KBM-7 (cell line): ENCODE measurements around the gene WBP1.

Source experiments
- DNase-seq: peaks from one replicate; pipeline ENCODE4 v3.0.0-alpha.2; 2015
- in situ Hi-C: fragments of 300-500 bp; cut with MboI; formaldehyde crosslinking; loops from 2 replicates; pipeline ENCODE4 v1.14.3; 2020; ENCODE audit warnings: low sequenced_read_pairs, low pct_unique_long_range_greater_than_20kb, mixed read lengths

WBP1 gene

DNA sequence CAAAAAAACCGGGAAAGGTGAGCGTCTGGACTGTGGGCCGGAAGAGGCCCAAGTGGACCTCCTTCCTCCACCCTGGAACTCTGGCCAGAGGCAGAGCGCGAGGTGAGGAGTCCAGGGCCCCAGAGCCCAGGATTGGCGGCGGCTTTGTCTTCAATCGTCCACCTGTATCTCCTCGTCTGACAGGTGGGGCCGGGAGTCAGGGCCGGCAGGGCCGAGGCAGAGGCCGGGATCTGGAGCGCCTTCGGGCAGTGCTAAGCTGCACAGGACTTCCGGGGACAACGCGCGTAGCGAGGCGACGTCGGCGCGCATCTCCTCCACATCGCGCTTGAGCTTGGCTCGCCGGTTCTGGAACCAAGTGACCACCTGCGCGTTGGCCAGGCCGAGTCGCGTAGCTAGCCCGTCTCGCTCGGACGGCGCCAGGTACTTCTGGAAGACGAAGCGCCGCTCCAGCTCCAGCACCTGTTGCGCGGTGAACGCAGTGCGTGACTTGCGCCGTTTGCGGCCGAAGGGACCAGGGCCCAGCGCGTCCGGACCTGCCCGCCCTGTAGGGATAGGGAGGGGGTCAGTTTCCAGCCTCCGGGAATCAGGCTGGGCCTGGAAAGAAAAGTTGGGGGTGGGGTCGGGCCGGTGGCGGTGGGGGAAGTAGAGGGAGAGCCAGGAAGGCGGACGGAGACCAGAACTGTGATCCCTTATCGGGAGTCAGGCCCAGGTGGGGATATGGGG, 39.7 kb downstream of the WBP1 start:
- in situ Hi-C loops = no loop called here

DNA sequence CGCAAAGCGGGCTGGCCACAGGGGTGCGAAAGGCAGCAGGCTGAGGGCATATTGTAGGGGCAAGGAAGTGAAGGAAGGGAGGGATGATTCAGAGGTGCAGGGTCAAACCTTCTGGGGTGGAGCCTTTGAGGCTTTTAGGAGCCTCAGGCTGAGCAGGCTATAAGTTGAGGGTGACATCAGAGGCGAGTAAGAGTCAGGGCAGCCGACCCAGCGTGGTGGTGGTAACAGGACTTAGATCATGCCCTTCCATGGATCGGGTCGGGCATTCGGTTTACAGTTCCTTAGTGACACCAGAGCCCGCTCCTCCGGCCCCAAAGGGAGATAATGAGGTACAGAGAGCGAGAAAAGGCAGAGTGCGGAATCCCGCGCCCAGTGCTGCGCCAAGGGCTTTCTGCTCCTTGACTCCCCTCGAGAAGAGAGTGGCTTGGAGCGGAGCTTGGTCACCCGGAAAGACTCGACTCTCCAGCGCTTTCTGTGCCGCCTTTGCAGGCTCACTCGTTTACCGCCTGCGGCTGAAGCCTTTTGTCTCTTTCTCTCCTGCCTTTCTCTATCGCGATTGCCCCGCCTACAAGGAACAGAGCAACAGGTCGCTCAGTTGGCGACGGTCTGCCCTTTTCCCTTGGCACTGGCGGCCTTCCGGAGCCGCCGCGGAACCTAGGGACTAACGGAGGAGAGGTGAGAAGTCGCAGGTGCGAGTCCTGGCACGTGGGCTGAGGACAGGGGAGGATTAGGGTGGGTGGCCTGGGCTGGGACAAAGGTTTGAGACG, 40.4 kb downstream of the WBP1 start:
- DNase-seq = no peak
- in situ Hi-C loops = no loop called here

More for the DNA sequence above, 39.7 kb downstream of the WBP1 start:
- DNase-seq = no peak

DNA sequence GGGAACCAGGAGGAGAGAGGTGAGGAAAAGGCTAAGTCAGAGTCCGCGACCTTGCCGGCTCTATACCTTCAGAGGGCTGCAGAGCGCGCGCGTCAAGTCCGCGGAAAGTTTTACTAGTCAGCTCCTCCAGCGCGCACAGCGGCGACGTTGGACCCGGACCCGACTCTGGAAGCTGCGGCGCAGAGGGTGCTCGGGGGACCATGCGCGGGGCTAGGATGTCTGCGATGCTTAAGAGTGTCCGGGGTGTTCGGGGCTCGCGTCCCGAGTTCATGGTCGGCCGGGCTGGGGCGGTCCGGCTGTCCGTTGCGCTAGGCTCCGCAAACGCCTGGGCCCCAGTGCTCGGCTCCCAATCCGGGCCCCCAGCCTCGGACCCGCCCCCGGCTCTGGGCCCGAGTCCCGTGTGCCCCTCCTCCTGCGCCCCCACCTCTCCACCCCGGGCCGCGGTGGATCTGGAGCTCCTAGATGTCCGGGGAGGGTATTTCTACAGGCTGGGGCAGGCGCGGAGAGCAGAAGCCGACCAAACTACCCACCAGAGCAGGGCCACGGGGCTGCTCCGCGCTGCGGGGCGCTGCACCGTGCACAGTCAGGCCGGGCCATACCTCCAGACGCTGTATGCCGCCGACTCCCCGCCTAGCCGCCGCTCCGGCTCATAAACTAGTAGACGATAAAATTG, 41.2 kb downstream of the WBP1 start, which contains the start of gene LBX2:
Gene LBX2 (minus strand): TSS at position 337 of the 673 bp plus-strand sequence. CDS start 66 bp downstream, at position 271.
- DNase-seq = no peak
- in situ Hi-C loops = no loop called here

DNA sequence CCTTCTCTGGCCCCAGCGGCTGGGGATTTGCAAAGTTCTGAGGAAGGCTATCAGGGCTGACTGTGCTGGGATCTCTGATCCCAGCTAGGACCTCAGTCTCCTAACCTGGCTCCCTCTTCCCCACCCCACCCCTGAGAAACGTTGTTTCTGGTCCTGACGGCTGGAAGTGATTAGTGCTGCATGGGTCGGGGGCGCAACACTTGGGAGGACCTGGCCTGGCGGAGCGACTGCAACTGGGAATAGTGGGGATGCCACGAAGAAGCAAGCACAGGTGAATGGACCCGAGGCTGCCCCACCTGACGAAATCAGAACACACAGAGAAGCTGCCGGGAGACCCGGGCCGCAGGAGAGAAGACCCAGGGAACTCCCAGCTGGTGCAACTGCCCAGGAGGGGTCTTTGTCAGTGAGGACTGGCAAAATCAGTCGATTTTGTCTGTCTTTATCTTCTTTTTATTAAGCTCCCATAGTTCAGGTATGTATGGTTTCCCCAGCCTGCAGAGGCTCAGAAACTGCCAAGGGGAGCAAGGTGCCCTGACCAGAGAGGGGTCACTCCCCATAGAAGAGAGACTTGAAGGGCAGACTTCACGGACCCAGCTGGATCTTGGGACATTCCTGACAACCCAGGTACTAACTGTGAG, 41.8 kb downstream of the WBP1 start:
- in situ Hi-C loops = no loop called here
- no peak for DNase-seq

DNA sequence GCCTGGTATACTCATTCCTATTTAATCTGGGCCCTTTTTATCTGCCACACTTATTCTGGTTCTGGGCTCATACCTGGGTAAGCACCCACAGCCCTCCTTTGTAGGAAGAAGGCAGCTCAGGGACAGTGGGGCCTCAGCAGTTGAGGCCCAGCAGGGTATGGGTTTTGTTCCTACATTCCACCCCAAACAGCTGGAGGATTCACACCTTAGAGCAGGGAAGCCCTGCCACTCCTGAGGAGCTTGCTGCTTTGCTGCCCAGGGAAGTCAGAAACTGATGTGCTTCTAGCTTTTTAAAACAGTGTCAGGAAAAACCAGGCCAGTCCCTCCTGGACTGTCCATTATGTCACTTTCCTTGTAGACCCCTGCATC, 42.3 kb downstream of the WBP1 start:
- no peak for DNase-seq
- in situ Hi-C loops = no loop called here

DNA sequence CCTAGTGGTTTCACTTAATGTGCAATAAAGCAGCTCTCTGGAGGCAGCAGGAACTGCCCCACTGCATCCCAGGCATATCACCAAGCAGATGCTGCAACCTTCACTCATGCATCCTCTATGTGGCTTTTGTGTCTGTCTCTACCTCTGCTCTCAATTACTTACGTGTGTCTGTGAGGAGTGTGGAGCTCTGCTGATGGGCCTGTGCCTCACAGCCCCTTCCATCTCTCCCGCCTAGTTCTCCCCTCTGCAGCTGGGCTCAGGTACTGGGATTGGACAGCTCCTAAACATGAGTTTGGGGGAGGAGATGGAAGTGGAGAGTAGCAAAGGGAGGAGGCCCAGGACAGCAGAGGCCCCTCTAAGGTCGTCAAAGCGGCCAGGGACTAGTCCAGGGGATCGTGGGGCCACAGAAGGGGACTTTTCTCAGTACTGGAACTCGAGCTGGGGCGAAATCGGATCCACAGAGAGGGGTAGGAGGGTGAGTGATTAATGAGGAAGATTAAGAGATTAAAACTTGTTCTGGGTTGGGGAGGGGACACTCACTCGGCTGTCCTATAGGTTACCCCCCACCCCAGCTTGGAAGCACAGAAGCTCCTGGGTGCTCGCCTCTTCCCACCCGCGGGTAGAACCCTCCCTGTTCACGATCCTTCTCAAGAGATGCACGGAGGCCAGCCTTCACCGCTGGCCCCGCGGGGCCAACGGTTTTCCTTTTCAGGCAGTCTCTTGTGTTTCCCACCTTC, 43.3 kb downstream of the WBP1 start:
- in situ Hi-C loops = no loop called here
- DNase-seq = no peak

DNA sequence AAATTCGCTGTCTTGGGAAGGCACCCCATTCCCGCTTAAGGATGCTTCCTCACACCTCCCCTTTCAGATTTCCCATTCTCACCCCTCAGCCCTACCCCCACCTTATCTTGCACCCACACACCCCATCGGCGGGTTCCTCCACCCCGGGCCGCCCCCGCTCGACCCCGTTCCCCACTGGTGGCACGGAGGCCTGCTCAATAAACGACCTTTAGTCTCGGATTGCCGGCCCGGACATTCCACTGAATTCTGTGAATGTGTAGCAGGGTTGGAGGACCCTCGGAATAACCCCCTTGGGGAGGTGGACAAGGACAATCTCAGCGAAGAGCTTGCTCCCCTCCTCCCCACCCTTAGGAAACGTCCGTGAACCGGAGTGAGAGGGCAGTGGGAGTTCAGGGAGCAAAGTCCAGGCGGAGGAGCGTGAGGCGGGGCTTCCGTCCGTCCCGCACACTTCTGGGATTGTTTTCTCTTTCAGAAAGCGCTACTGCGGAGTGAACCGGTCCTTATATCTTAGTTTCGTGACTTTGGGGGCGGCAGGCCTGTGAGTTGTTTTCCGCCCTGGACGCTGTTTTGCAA, 44.0 kb downstream of the WBP1 start:
- in situ Hi-C loops = no loop called here
- no peak for DNase-seq

DNA sequence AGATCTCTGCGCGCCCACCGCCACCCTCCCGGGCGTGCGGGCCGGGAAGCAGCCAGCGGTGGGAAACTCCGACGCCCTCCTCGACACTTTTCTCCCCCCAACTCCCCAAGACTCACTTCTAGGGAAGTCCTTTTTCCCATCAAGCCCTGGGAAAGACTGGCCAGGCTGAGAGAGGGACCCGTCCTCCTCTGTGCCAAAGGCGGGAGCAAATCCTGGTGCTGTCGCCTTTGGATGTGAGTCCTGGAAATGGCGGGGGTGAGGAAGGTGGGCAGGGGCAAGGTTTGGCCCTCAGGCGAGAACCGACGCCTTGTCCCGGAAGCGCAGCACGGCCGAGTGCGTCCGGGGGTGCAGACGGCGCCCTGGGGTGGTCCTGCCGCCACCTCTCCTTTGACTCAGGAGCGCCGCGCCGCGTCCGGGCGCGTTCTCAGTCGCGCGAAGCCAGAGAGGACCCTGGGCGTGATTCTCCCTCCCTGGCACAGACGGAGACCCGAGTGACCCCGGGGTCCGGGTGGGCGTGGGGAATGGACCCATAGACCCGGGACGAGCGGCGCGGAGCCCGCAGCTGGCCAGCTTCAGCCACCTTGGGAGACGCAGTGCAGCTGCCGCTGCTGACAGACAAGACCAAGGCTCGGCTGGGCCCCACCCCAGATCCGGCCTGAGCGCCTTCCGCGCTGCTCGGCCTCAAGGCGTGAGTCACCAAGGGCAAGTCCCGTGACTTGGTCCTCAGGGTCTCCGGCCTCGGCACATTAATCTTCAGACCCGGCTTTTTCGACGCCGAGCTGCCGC, 44.7 kb downstream of the WBP1 start:
- in situ Hi-C loops = no loop called here
- DNase-seq = no peak

DNA sequence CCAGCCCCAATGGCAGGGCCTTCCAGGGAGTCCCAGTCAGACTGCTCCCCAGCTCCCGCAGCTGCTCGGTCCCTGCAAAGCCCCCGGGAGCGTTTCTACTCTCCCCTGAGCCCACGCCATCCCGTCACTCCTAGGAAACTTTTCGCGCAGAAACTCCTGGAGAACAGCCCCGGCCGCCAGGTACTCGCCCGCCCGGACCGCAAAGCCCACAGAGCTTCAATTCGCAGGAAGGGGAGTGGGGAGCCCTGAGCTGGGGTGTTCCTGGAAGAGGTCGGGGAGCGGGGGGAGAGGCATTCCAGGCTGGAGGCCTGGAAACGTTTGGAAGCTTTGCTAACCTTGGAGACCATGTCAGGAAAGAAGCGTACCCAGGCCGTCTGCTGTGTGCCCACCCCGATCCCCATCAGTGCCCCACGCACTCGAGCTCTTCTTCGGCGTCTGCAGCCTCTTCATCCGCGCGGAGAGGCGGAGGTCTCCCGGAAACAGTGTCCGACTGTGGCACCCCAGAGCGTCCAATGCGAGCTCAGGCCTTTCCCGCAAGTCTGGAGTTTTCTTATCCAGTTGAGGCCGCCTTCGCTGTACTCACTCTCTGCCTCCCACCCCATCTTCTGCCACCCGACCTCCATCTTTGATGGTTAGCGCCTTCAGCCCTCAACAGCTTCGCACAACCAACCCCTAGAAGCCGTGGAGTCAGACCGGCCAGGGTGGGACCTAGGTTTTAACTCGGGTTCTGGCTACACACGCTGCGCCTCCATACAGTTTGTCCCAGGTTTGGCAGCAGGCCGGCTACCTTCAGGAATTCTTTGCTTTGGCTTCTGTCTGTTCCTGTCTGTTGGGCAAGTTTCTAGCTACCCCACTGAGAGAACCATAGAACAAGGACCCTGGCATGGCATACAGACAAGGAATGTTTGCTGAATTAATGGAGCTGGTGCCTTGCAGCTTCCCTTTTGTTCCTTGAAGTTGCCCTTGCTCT, 45.6 kb downstream of the WBP1 start:
- DNase-seq = no peak
- in situ Hi-C loops = no loop called here

DNA sequence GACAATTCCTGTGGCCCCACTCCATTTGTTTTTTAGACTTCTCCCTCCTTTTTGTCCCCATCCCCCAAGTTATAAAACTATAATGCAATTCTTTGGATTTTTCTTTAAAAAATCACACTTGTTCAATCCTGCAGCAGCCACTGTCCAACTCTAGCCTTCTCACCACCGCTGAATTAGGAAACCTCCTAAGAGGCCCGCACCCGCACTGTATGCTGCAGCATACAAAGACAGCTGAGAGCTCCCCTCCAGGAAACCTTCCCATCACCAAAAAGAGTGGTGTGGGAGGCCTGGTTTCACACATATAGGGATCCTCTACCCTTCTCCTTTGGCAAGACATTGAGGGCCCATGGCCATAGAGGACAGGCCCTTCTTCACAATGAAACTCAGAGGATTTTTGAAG, 46.4 kb downstream of the WBP1 start:
- DNase-seq = no peak
- in situ Hi-C loops = no loop called here

DNA sequence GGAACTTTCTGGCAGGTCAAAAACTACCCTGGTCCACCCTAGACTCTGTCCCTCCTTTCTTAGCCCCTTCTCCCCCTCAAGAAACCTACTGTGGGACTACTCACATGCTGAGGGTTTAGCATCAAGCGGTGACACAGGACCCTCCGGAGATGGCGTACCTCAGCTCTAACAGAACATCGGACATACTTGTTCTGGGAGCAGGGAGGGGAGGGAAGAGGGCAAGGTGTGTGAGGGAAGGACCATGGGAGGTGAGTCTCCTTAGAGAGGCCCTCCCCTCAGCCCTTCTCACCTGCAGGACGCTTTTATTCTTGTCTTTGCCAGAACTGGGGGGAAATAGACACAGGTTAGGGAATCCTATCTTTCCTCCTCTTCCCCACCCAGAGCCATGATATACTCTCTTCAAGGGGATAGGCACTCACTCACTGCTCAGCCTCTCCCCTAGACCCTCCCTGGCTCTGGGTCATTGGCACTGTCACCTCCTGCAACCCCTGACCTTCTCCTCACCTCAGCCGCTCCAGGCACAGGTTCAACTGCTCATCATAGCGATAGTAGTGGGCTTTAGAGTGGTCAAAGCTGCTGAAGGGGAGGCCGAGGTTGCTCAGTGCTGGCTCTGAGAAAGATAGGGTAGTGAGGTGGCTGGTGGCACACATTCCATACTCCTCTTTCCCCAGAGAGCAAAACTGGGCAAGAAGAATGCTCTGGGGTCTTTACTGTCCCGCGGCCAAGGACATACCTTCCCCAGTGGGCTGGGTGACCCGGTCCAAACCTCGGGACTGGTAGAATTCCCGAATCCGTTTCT, 47.4 kb downstream of the WBP1 start:
- DNase-seq = no peak
- in situ Hi-C loops = no loop called here

DNA sequence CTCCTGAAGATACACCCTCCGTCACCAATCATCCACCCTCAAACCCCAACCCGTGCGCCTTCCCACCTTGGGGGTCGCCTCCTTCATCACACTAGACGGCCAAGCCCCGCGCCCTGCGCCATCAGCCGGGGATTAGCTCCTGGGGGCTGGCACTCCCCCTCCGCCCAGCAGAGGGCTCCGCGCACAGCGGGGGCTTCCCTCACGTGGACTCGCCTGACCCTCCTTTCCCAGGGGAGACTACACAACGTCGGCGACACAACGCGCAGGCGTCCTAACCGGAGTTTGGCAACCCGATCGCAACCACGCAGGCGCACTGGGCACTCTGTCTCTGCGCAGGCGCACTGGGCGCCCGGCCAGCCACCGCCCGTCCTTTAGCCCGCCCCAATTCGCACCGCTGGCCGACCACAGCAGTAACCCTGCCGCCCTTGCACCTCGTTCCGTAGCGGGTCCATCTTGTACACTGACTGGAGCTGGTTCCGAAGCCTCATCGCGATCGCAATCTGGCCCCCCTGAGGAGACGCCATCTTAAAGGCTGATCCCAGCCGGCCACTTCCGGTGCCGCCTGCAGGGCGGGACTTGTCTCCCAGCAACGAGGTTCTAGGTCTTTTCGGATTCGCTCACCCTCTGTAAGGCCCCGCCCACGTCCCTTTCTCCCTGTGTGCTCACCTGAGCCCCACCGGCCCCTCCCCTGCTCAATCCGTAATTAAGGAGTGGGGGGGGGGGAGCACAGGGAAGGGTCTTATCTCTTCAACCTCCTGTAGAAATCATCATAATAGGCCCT, 49.1 kb downstream of the WBP1 start, which contains the start of gene PCGF1:
Gene PCGF1 (minus strand): TSS at position 551 of the 781 bp plus-strand sequence. CDS start 27 bp downstream, at position 524.
- DNase-seq = peak; percentile 97
- in situ Hi-C loops = no loop called here

DNA sequence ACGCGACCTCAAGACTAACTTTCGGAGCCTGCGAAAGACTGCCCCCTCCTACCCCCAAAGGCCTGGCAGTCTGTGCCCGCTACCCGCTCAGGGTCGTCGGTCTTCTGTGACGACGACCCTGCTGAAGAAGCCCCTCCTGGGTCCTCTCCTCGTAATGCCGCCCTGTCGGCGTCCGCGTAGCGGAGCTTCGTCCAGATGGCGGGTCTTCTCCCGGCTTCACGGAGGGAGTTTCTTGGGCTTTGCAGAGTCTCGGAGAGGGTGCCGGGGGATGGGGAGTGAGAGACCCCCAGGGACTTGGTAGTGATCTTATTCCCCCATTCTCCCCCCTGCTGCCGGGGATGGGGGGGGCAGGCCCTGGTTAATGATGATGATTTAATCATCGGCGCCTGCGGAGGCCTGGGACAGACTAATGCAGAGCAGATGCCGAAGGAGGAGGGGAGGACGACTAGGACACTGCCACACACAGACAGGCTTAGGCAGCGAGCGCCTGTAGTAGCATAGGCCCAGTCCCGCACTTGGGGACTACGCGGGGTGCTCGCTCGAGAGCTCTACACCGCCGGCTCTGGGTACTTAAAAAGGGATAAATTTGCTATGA, 49.8 kb downstream of the WBP1 start:
- in situ Hi-C loops = no loop called here
- DNase-seq = no peak

DNA sequence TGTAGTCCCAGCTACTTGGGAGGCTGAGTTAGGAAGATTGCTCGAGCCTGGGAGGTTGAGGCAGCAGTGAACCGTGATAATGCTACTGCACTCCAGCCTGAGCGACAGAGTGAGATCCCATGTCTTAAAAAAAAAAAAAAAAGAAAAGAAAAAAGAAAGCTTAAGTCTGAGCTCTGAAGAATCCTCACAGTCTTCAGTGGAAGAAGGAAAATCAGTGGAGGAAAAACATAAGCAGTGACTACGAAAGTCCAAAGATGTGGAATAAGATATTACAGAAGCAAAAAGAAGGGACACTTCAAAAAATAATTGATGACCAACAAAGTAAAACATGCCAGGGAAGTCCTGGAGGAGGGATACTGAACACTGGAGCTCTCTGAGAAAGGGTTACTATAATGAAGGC, 52.0 kb downstream of the WBP1 start:
- in situ Hi-C loops = no loop called here
- DNase-seq = no peak
